ENCODE data around the gene DOCK4.

GRCh38 chr7:112130729-112131410 is 75.3 kb downstream of the DOCK4 start:
- TF ChIP-seq CTCF (IDR thresholded peaks at IDR 0.05) (no peak), POLR2A (IDR thresholded peaks at IDR 0.05) (no peak)

All from thyroid gland (tissue), 4 donors.